Measurements from ENCODE around the gene WARS2.

DNA sequence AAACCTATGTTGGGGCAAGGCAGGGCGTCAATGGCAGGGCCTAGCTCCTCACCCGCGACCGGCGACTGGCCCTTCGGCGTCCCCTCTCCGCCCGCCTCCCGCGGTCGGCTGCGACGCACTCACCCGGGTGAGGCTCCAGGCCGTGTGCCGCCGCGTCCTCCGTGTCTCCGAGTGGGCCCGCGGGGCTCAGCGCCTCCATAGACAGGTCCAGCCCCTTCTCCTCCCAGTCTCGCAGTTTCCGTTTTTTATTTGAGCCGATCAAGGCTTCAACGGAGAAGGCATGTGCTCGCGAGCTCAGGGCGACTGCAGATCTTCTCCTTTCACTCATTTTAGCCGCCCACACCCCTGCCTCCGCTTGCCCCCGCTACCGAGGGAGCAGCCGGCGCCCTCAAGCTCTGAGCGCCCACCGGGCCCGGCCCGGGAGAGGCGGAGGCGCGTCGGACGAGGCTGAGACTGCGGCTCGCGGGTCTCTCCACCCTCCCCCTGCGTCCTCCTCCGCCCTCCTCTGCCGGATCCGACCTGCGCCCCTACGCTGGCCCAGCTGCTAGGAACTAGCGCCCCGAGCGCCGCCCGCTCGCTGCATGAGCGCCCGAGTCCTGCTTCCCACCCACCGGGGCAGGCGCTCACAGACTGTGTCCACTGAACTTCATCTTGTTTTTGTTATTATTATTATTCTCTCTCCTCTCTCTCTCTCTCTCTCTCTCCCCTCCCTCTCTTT, 152.8 kb downstream of the WARS2 start:
- peak; percentile 78 for TF ChIP-seq EZH2 (IDR thresholded peaks at IDR 0.05)
- TF ChIP-seq, protein P1, sequence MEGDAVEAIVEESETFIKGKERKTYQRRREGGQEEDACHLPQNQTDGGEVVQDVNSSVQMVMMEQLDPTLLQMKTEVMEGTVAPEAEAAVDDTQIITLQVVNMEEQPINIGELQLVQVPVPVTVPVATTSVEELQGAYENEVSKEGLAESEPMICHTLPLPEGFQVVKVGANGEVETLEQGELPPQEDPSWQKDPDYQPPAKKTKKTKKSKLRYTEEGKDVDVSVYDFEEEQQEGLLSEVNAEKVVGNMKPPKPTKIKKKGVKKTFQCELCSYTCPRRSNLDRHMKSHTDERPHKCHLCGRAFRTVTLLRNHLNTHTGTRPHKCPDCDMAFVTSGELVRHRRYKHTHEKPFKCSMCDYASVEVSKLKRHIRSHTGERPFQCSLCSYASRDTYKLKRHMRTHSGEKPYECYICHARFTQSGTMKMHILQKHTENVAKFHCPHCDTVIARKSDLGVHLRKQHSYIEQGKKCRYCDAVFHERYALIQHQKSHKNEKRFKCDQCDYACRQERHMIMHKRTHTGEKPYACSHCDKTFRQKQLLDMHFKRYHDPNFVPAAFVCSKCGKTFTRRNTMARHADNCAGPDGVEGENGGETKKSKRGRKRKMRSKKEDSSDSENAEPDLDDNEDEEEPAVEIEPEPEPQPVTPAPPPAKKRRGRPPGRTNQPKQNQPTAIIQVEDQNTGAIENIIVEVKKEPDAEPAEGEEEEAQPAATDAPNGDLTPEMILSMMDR (IDR thresholded peaks at IDR 0.05): no peak

All from neural progenitor cell (in vitro differentiated cells).